Hippocampal formation (tissue), 2 donors: Measurements from ENCODE around the gene DOK6.

Experiments
- DNase-seq, 2 donors: peaks; one replicate each; lab custom pipeline; 2025; lab: John Stamatoyannopoulos, UW

Gene DOK6

DNA sequence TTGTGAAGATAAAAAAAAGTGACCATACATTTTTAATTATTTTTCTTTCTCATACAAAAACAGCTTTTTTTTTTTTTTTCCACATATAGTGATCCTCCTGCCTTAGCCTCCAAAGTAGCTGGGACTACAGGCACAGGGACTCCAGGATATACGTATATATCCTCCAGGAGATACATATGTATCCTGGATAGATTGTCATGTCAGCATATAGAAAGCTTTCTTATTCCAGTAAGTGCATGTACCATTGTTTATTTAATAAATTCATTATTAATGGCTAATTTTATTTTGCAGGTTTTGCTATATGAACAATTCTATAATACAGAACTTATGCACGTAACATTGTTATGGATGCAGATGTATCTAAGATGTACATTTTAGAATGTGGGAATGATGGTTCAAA, 138.7 kb downstream of the DOK6 start:
- DNase-seq = no peak

GRCh38 chr18:69556228-69556627, 155.5 kb downstream of the DOK6 start:
- DNase-seq = no peak

DNA sequence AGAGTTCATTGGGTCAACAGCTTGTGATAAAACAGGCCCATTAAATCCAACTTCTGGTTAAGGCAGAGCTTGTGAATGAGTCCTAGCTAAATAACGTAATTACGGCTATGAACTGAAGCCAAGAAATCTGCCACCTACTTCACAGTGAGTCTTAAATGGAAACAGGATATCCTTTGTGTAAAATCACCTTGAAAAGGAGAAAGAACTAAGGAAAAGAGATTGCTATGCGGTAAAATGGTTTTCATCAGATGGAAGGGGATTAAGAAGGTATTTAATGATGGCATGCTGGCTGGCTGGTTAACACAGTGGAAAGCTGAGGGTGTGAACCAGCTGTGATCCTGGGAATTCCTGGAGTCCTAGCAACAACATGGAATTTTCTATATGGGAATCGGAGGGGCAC, 156.6 kb downstream of the DOK6 start:
- no peak for DNase-seq

GRCh38 chr18:69558052-69558451, 157.4 kb downstream of the DOK6 start:
- no peak for DNase-seq

DNA sequence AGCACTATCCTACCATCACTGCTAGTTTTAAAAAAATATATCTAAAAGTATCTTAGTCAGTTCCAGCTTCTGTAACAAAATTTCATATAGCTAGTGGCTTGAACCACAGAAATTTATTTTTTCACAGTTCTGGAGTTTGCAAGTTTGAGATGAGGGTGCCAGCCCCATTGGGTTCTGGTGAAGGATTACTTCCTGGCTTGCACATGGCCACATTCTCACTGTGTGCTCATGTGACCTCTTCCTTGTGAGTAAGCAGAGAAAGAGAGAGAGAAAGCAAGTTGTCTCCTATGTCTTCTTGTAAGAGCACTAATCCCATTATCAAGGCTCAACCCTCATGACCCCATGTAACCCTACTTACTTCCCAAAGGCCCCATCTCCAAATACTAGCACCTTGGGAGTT, 158.9 kb downstream of the DOK6 start:
- no peak for DNase-seq

- no peak for DNase-seq
Measured at GRCh38 chr18:69564602-69565001, 163.9 kb downstream of the DOK6 start.

DNA sequence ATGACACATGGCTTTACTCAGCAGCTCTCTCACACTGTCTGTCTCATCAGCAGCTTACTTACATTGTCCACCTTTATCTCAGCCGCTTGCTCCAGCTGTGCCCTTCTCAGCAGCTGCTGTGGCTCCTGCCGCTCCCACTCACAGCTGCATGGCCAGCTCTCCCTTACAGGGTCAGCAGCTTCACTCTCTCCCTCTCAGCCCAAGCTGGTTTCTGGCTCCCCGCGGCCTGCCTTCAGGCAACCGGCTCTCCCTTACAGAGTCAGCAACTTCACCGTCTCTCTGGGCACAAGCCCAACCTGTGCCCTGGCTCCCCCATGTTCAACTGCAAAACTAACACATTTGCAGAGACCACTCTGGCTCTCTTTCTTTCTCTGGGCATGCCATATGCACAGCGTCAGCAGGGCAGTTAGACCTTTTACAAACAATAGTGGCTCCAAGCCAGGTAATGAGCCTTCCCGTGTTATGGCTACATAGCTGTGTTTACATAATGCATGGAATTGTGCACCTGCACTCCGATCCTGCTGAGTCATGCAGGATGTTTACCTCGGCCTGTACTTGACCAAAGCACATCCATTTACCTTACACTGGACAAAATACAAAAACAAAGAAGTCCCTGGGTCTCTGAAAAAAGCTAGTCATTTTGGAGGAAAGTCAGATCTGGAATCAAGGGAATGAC, 167.3 kb downstream of the DOK6 start:
- no peak for DNase-seq

DNA sequence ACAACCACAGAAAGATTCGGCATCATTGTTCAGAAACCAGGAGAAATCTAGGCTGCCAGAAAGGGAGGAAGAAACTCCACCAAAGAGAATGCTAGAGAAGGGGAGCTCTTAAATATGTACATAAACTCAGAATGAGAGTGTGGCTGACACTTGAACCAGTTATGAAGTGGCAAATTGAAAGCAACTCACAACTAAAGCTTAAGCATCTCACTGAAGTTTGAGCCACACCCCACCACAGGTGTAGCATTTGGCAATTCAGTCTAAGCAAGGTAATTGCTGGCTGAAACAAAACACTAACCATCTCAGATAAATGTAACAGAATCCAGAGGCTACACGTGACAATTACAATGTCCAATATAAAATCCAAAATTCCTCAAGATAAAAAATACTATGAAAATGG, 168.4 kb downstream of the DOK6 start:
- DNase-seq = no peak

- DNase-seq = no peak
Measured at GRCh38 chr18:69574401-69574800, 173.7 kb downstream of the DOK6 start.

- peak in 1 of 2 donors; percentile 24 for DNase-seq
Measured at GRCh38 chr18:69580107-69580506, 179.4 kb downstream of the DOK6 start.

DNA sequence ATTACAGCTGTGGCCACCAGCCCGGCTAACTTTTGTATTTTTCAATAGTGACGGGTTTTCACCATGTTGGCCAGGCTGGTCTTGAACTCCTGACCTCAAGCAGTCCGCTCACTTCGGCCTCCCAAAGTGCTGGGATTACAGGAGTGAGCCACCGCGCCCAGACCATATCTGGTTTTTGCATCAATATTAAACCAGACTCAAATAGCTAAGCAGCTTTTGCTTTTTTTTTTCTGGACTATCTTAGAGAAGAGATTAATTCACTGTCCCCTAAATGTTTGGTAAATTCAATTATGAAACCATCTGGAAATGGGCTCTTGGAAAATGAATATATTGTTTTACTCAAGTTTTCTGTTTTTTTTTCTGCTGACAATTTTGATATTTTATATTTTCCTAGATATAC, 183.7 kb downstream of the DOK6 start:
- no peak for DNase-seq

- DNase-seq = no peak
Measured at GRCh38 chr18:69585696-69586095, 185.0 kb downstream of the DOK6 start.

DNA sequence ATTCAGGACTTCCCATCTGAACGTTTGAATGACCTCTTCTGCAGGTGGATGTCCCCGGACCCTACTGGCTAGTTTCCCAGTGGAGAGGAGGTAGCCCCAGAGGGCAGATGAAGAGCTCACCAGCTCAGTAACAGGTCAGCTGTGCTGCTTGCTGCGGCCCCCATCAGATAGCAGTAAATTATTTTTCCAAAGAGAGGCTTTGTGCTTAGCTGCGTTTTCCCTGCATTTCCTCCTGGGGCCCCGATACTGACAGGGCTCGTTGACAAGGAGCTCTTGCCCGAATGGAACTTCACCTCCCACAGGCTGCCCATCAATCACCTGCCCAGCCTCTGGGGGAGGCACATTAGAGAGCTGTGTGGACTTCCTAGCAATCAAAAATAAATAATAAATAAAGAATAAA, 185.8 kb downstream of the DOK6 start:
- DNase-seq = no peak

DNA sequence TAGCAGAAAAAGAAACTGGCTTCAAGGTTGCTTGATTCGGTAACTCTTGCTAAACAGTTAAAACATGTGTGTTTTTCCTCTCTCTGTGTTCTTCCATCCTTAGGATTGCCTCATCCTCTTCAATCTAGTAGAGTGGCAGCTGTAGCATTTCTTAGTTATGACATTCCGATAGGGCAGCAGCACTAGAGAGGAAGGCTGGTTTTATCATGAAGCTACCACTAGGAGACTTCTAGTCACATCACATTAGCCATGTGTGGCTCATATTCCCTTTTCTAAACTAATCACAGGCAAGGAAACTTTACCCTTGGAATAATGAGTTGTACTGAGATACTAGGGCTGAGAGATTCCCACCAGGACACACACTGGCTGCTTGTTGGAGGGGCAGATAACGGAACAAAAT, 187.6 kb downstream of the DOK6 start:
- no peak for DNase-seq

DNA sequence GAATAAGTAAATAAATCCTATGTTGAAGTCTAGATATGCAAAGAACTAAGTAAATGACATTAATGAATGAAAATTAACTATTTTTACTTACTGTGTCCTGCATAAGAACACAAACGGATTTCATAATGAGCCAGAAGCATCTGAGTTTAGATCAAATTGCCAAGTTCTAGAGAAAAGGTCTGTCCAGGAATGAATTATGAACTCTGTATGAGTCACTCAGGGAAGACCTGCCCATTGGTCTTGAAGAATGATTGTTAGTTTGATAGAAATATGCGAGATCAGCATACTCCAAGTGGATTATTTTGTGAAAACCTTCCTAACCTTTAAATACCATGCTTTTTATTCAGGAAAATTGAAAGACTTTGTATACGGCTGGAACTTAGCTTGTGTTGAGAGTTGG, 189.5 kb downstream of the DOK6 start:
- DNase-seq = no peak

DNA sequence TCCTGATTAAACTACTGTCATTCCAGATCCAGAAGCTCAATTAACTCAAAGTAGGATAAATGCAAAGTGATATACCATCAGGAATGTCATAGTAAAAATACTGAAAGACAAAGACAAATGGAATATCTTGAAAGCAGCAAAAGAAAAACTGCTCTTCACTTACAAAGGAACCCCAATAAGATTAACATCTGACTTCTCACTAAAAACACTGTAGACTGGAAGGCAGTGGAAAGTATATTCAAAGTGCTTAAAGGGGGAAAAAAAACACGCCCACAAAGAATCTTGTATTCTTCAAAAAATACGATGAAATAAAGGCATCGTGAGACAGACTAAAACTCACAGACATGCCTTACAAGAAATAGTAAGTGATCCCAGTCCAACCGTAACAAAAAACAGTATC, 195.7 kb downstream of the DOK6 start:
- DNase-seq = no peak

- no peak for DNase-seq
Measured at GRCh38 chr18:69597561-69597960, 196.9 kb downstream of the DOK6 start.

DNA sequence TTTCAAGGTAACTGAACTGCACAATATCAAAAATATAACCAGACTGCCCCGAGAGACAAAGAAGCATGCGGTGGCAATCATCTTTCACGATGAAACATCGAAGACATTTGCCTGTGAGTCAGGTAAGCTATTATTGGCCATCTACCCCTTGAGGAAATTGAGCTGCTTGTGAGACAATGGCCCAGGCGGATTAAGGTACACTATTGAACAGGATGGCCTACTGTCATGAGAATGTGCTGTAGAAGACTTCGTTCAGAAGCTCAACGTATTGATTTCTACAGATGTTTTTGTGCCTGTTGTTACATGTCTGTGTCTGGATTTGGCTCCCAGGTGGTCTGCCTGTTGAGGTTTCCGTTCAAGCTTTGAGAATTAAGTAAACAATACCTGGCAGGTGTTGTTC, 198.7 kb downstream of the DOK6 start:
- DNase-seq = no peak

GRCh38 chr18:69612242-69612641, 211.6 kb downstream of the DOK6 start:
- DNase-seq = no peak

- DNase-seq = no peak
Measured at GRCh38 chr18:69616114-69616513, 215.4 kb downstream of the DOK6 start.

GRCh38 chr18:69617408-69617807, 216.7 kb downstream of the DOK6 start:
- no peak for DNase-seq

DNA sequence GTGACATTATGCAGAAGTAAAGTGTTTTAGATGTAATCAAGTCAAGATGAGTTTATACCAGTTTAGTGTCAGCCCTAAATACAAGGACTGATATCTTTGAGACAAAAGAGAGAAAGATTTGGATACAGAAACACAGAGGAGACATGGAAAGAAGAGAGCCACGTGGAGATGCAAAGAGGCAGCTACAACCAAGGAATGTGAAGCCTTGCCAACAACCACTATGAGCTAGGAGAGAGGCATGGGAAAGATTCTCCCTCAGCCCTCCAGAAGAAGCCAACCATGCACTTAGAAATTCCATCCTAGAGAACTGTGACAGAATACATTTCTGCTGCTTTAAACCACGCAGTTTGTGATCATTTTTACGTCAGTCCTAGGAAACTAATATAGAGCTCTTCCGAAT, 217.2 kb downstream of the DOK6 start:
- DNase-seq = no peak

GRCh38 chr18:69622184-69622583, 221.5 kb downstream of the DOK6 start:
- no peak for DNase-seq

- no peak for DNase-seq
Measured at GRCh38 chr18:69622961-69623360, 222.3 kb downstream of the DOK6 start.

GRCh38 chr18:69626171-69626570, 225.5 kb downstream of the DOK6 start:
- no peak for DNase-seq
